Inflammatory macrophage (primary cell): ENCODE measurements around the gene PRAMEF9.
"Not testable (repeated sequence)": the region's sequence is repeated elsewhere in the genome, so short reads cannot be mapped to it uniquely, and the experiment has no call there.

Experiments
- DNase-seq, 2 donors: peaks; one replicate each; pipeline ENCODE4 v3.0.0-alpha.2; 2020 to 2022
- total RNA-seq, 18 experiments: gene quantifications; one replicate each; lab custom pipeline; 2026; ENCODE audit warnings: mixed read lengths in 6 of 18, inconsistent platforms in 2 of 18; lab: John Stamatoyannopoulos, UW

Gene PRAMEF9
- total RNA-seq = 0 reads per million in 18 experiments

GRCh38 chr1:13171548-13171947 lies at the start of gene PRAMEF9:
Gene PRAMEF9 (plus strand): TSS chr1:13171848. CDS start chr1:13175281, 3,433 bp downstream.
- DNase-seq = not testable (repeated sequence)

- not testable (repeated sequence) for DNase-seq
Observed at GRCh38 chr1:13155909-13156308, 15.7 kb upstream of the PRAMEF9 start, which contains the start of gene PRAMEF26. Gene PRAMEF26 (minus strand): TSS chr1:13156009. CDS start chr1:13153095, 2,914 bp downstream.

- DNase-seq = not testable (repeated sequence)
Observed at GRCh38 chr1:13165531-13165930, 6.1 kb upstream of the PRAMEF9 start, which contains the start of gene HNRNPCL4. Gene HNRNPCL4 (minus strand): TSS chr1:13165631. CDS start chr1:13165467, 164 bp downstream.

- DNase-seq = not testable (repeated sequence)
Observed at GRCh38 chr1:13201309-13201708, 29.7 kb downstream of the PRAMEF9 start, which contains the start of gene PRAMEF13. Gene PRAMEF13 (minus strand): TSS chr1:13201409. CDS start chr1:13199589, 1,820 bp downstream.

- not testable (repeated sequence) for DNase-seq
Observed at GRCh38 chr1:13208712-13209111, 37.1 kb downstream of the PRAMEF9 start.

GRCh38 chr1:13216619-13217018 lies 45.0 kb downstream of the PRAMEF9 start:
- DNase-seq = not testable (repeated sequence)

- not testable (repeated sequence) for DNase-seq
Observed at GRCh38 chr1:13219203-13219602, 47.6 kb downstream of the PRAMEF9 start.

- DNase-seq = not testable (repeated sequence)
Observed at GRCh38 chr1:13222788-13223187, 51.1 kb downstream of the PRAMEF9 start.

GRCh38 chr1:13224480-13225060 lies 52.9 kb downstream of the PRAMEF9 start:
- DNase-seq = no peak

- not testable (repeated sequence) for DNase-seq
Observed at GRCh38 chr1:13225675-13226204, 54.1 kb downstream of the PRAMEF9 start, which contains the start of gene PRAMEF18. Gene PRAMEF18 (minus strand): TSS chr1:13226154. CDS start chr1:13226106, 48 bp downstream.

GRCh38 chr1:13227271-13228055 lies 55.8 kb downstream of the PRAMEF9 start:
- not testable (repeated sequence) for DNase-seq

- DNase-seq = peak; percentile 7 to 41
Observed at GRCh38 chr1:13228343-13228781, 56.7 kb downstream of the PRAMEF9 start.
